Liver (tissue), 9 donors: ENCODE data around the gene LAMC1. TPM values are rescaled to one million over a fixed set of nuclear protein-coding genes. Genes with fewer than 3 reads are reported as not detected.
A peak's percentile ranks its signal among the peaks of the same experiment; 100 is the strongest.

Source experiments
- DNase-seq: peaks from one replicate; pipeline ENCODE4 v3.0.0-alpha.2; 2017; ENCODE audit warnings: low spot score
- H3K27ac ChIP-seq, 2 donors: one replicate each; pipeline ENCODE4 v1.7.0; 2013; ENCODE audit warnings: inconsistent platforms in 2 of 2, low read length in 2 of 2, control low read depth in 1 of 2, low read depth in 1 of 2, mild to moderate bottlenecking in 1 of 2
- H3K27me3 ChIP-seq, 4 donors: one replicate each; pipeline versions ENCODE4 v1.6.1 to v1.7.0; 2013; ENCODE audit warnings: low read length in 3 of 4, inconsistent platforms in 1 of 4, mild to moderate bottlenecking in 1 of 4, moderate library complexity in 1 of 4; ENCODE audit not compliant: control insufficient read depth in 4 of 4, insufficient read depth in 4 of 4
- H3K36me3 ChIP-seq, 4 donors: one replicate each; pipeline versions ENCODE4 v1.6.1 to v1.7.0; 2013; ENCODE audit warnings: low read length in 3 of 4, mild to moderate bottlenecking in 3 of 4, low read depth in 1 of 4, moderate library complexity in 1 of 4; ENCODE audit not compliant: control insufficient read depth in 4 of 4, insufficient read depth in 3 of 4
- H3K4me1 ChIP-seq, 4 donors: one replicate each; pipeline versions ENCODE4 v1.6.1 to v1.7.0; 2013; ENCODE audit warnings: low read length in 3 of 4, mild to moderate bottlenecking in 3 of 4, moderate library complexity in 1 of 4; ENCODE audit not compliant: control insufficient read depth in 4 of 4, insufficient read depth in 4 of 4
- H3K4me3 ChIP-seq, 3 donors: one replicate each; pipeline versions ENCODE4 v1.6.1 to v1.7.0; 2013; ENCODE audit warnings: low read length in 3 of 3, control low read depth in 1 of 3, low read depth in 1 of 3, mild to moderate bottlenecking in 1 of 3
- H3K9ac ChIP-seq, 2 donors: one replicate each; pipeline ENCODE4 v1.7.0; 2013; ENCODE audit warnings: low read length in 2 of 2, mild to moderate bottlenecking in 2 of 2, moderate library complexity in 2 of 2, control low read depth in 1 of 2, low read depth in 1 of 2
- H3K9me3 ChIP-seq, 4 donors: one replicate each; pipeline versions ENCODE4 v1.6.1 to v1.7.0; 2013; ENCODE audit warnings: low read length in 3 of 4; ENCODE audit not compliant: control insufficient read depth in 4 of 4
- FOXA1 ChIP-seq: IDR thresholded peaks from 2 replicates; pipeline ENCODE4 v1.6.1; 2016; ENCODE audit warnings: antibody characterized with exemption
- HNF4A ChIP-seq, 2 donors: conservative IDR thresholded peaks; 2 replicates each; pipeline ENCODE4 v1.6.1; 2016; ENCODE audit warnings: antibody characterized with exemption in 2 of 2, mild to moderate bottlenecking in 2 of 2
- HNF4G ChIP-seq: IDR thresholded peaks from 2 replicates; pipeline ENCODE4 v1.6.1; 2016; ENCODE audit warnings: antibody characterized with exemption
- JUND ChIP-seq, 2 donors: IDR thresholded peaks; 2 replicates each; pipeline ENCODE4 v1.6.1; 2016; ENCODE audit warnings: antibody characterized with exemption in 2 of 2
- NR2F2 ChIP-seq: IDR thresholded peaks from 2 replicates; pipeline ENCODE4 v1.6.1; 2016; ENCODE audit warnings: antibody characterized with exemption
- RXRA ChIP-seq, 2 donors: IDR thresholded peaks; 2 replicates each; pipeline ENCODE4 v1.6.1; 2017 to 2018; ENCODE audit warnings: antibody characterized with exemption in 2 of 2, mild to moderate bottlenecking in 1 of 2
- WGBS: extraction: QIAGEN DNeasy Blood & Tissue Kit; methylation state at CpG from one replicate; pipeline ENCODE4 v1.1.7; 2013; 5-methylcytosine and 5-hydroxymethylcytosine counted together
- polyA plus RNA-seq, 2 donors: library from polyadenylated mRNA; stranded (reverse) in 1 of 2; unstranded in 1 of 2; fragments of 200-250 nt in 1 of 2; fragments of >200 nt in 1 of 2; fragmentation: Nextera tagmentation in 1 of 2; extraction: Ambion mirVana in 1 of 2; gene quantifications; one replicate each; pipeline versions ENCODE4 v1.2.1 to v1.2.3, GENCODE V29; 2013 to 2015
- total RNA-seq, 2 donors: library from RNA; depleted of rRNA; stranded (reverse); fragments of >200 nt; gene quantifications; one replicate each; pipeline ENCODE4 v1.2.3, GENCODE V29; 2014
- TF ChIP-seq, protein P1 (sequence below): IDR thresholded peaks from 2 replicates; pipeline ENCODE4 v1.6.1; 2016; ENCODE audit warnings: antibody characterized with exemption
- TF ChIP-seq, protein P2 (sequence below): IDR thresholded peaks from 2 replicates; pipeline ENCODE4 v1.6.1; 2016; ENCODE audit warnings: antibody characterized with exemption
- TF ChIP-seq, protein P3 (sequence below): IDR thresholded peaks from 2 replicates; pipeline ENCODE4 v1.6.1; 2016; ENCODE audit warnings: antibody characterized with exemption
- TF ChIP-seq, protein P4 (sequence below): IDR thresholded peaks from 2 replicates; pipeline ENCODE4 v1.6.1; 2016; ENCODE audit warnings: antibody characterized with exemption, mild to moderate bottlenecking
- donor health status: healthy.
- donor health status: healthy.
- donor health status: healthy.
- donor health status: healthy.
- donor health status: healthy.

The LAMC1 gene
- total and polyA plus RNA-seq, 4 donors, result 5.3 to 35.1 (median 19.7) TPM

DNA sequence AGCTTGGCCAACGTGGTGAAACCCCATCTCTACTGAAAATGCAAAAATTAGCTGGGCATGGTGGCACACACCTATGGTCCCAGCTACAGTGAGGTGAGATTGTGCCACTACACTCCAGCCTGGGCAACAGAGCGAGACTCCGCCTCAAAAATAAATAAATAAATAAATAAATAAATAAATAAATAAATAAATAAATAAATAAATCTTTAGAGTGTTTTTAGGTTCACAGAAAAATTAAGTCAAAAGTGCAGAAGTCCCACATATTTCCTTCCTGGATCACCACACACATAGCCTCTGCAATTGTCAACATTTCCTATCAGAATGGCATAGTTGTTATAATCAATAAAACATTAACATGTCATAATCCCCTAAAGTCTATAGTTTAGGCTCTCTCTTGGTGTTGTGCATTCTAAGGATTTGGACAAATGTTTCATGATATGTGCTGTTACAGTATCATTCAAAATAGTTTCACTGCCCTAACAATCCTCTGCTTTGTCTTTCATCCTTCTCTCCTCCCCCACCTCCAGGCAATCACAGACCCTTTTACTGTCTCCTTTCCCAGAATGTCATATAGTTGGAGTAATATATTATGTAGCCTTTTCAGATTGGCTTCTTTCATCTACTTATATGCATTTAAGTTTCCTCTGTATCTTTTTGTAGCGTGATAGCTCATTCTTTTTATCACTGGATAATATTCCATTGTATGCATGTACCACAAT is 58.3 kb downstream of the LAMC1 start:
- WGBS, result 93% methylated on average over 4 of the region's 4 CpGs
- Histone ChIP-seq H3K9me3 (no peaks in the 10 kb centered on the region), H3K27ac (no peak overlapping the region), H3K4me3 (no peak overlapping the region), H3K27me3 (no peaks in the 10 kb centered on the region), H3K36me3 (no peaks in the 10 kb centered on the region), H3K4me1 (peaks cover 0 to 3% (median 1%) of the 10 kb centered on the region in 4 donors), H3K9ac (no peak overlapping the region)
- no peak for DNase-seq
- TF ChIP-seq NR2F2 (no peak), JUND (IDR thresholded peaks at IDR 0.05) (no peak), HNF4G (no peak), HNF4A (conservative IDR thresholded peaks at IDR 0.05) (no peak)
- TF ChIP-seq, protein P1, sequence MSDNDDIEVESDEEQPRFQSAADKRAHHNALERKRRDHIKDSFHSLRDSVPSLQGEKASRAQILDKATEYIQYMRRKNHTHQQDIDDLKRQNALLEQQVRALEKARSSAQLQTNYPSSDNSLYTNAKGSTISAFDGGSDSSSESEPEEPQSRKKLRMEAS, result no peak
- TF ChIP-seq, protein P2, sequence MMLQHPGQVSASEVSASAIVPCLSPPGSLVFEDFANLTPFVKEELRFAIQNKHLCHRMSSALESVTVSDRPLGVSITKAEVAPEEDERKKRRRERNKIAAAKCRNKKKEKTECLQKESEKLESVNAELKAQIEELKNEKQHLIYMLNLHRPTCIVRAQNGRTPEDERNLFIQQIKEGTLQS, result no peak
- TF ChIP-seq, protein P3, sequence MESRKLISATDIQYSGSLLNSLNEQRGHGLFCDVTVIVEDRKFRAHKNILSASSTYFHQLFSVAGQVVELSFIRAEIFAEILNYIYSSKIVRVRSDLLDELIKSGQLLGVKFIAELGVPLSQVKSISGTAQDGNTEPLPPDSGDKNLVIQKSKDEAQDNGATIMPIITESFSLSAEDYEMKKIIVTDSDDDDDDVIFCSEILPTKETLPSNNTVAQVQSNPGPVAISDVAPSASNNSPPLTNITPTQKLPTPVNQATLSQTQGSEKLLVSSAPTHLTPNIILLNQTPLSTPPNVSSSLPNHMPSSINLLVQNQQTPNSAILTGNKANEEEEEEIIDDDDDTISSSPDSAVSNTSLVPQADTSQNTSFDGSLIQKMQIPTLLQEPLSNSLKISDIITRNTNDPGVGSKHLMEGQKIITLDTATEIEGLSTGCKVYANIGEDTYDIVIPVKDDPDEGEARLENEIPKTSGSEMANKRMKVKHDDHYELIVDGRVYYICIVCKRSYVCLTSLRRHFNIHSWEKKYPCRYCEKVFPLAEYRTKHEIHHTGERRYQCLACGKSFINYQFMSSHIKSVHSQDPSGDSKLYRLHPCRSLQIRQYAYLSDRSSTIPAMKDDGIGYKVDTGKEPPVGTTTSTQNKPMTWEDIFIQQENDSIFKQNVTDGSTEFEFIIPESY, result no peak

DNA sequence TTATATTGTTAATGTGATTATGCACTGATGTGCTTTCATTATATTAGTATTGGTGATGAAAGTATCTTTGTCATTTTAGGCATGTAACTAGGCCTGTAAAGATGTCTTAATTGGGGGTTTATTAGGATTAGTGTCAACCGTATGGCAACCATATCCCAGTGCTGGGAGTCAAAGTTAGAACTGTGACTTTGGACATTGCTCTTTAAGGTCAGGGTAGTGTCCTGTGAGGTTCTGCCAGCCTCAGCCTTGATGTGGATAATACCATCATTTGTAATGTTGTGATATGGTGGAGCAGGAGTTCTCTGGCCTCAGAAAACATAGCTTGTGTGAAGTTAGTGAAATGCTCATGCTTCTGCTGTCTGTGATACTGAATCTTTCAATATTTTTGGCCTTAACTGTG is 59.4 kb downstream of the LAMC1 start:
- H3K4me1 ChIP-seq, result peaks cover 0 to 3% (median 1%) of the 10 kb centered on the region in 4 donors
- H3K27ac ChIP-seq, result no peak overlapping the region
- no peaks in the 10 kb centered on the region for H3K9me3 ChIP-seq
- no peaks in the 10 kb centered on the region for H3K36me3 ChIP-seq
- no peak for DNase-seq
- TF ChIP-seq HNF4G (peak; percentile 37), RXRA (IDR thresholded peaks at IDR 0.05) (no peak), HNF4A (conservative IDR thresholded peaks at IDR 0.05) (peak; percentile 61 to 80), FOXA1 (no peak), JUND (IDR thresholded peaks at IDR 0.05) (no peak)
- 44% methylated on average over 1 of the region's 1 CpG for WGBS
- no peak overlapping the region for H3K4me3 ChIP-seq
- H3K27me3 ChIP-seq, result no peaks in the 10 kb centered on the region
- H3K9ac ChIP-seq, result no peak overlapping the region

DNA sequence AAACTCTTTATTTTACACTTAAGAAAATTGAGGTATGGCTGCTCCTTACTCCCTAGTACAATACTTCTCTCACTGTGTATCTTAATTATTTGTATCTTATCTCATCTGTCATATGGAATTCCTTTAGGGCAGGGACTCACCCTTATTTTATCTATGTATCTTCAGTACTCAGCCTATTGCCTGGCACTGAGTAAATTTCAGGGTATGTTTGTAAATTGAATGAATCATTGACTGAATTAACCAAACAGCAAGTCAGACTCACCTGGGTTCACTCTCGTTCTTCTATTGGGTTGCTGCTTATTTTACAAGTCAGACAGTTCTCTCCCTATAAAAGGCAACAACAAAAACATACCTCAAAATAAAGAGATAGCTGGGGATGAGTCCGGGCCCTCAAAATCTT is 63.8 kb downstream of the LAMC1 start:
- H3K9ac ChIP-seq, result no peak overlapping the region
- DNase-seq, result no peak
- no peak overlapping the region for H3K4me3 ChIP-seq
- H3K4me1 ChIP-seq, result peaks cover 0 to 7% (median 4%) of the 10 kb centered on the region in 4 donors
- no peaks in the 10 kb centered on the region for H3K27me3 ChIP-seq
- TF ChIP-seq, protein P4, sequence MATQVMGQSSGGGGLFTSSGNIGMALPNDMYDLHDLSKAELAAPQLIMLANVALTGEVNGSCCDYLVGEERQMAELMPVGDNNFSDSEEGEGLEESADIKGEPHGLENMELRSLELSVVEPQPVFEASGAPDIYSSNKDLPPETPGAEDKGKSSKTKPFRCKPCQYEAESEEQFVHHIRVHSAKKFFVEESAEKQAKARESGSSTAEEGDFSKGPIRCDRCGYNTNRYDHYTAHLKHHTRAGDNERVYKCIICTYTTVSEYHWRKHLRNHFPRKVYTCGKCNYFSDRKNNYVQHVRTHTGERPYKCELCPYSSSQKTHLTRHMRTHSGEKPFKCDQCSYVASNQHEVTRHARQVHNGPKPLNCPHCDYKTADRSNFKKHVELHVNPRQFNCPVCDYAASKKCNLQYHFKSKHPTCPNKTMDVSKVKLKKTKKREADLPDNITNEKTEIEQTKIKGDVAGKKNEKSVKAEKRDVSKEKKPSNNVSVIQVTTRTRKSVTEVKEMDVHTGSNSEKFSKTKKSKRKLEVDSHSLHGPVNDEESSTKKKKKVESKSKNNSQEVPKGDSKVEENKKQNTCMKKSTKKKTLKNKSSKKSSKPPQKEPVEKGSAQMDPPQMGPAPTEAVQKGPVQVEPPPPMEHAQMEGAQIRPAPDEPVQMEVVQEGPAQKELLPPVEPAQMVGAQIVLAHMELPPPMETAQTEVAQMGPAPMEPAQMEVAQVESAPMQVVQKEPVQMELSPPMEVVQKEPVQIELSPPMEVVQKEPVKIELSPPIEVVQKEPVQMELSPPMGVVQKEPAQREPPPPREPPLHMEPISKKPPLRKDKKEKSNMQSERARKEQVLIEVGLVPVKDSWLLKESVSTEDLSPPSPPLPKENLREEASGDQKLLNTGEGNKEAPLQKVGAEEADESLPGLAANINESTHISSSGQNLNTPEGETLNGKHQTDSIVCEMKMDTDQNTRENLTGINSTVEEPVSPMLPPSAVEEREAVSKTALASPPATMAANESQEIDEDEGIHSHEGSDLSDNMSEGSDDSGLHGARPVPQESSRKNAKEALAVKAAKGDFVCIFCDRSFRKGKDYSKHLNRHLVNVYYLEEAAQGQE, result no peak
- TF ChIP-seq JUND (IDR thresholded peaks at IDR 0.05) (no peak), RXRA (IDR thresholded peaks at IDR 0.05) (no peak), FOXA1 (no peak), HNF4A (conservative IDR thresholded peaks at IDR 0.05) (no peak)
- 73% methylated on average over 2 of the region's 2 CpGs for WGBS
- H3K36me3 ChIP-seq, result no peaks in the 10 kb centered on the region
- no peak overlapping the region for H3K27ac ChIP-seq
- H3K9me3 ChIP-seq, result no peaks in the 10 kb centered on the region
